Endometrium (tissue), 2 donors: ENCODE data around the gene TYW5.
A peak's percentile ranks its signal among the peaks of the same experiment; 100 is the strongest.

ENCODE experiments used
- FAIRE-seq: peaks from 2 replicates; lab custom pipeline; 2012; peaks lifted over from hg19 to GRCh38; lab: Jason Lieb, UNC
- donor health status: control.
- donor health status: control.

TYW5 gene

GRCh38 chr2:199955339-199956061, at the start of gene TYW5, which contains the start of gene MAIP1:
Gene TYW5 (minus strand): TSS chr2:199955491. CDS start chr2:199955470, 21 bp downstream.
Gene MAIP1 (plus strand): TSS chr2:199955582. CDS start chr2:199955799, 217 bp downstream.
- no peak for FAIRE-seq

- no peak for FAIRE-seq
Measured at GRCh38 chr2:200003444-200003843, 48.2 kb upstream of the TYW5 start.

GRCh38 chr2:200000444-200001163, 45.3 kb upstream of the TYW5 start:
- no peak for FAIRE-seq

- FAIRE-seq = no peak
Measured at GRCh38 chr2:199999166-199999565, 43.9 kb upstream of the TYW5 start.

GRCh38 chr2:199997296-199997695, 42.0 kb upstream of the TYW5 start:
- no peak for FAIRE-seq

- no peak for FAIRE-seq
Measured at GRCh38 chr2:199994896-199995295, 39.6 kb upstream of the TYW5 start.

GRCh38 chr2:199994371-199994770, 39.1 kb upstream of the TYW5 start:
- no peak for FAIRE-seq

- no peak for FAIRE-seq
Measured at GRCh38 chr2:199992296-199992695, 37.0 kb upstream of the TYW5 start.

GRCh38 chr2:199991691-199992090, 36.4 kb upstream of the TYW5 start:
- FAIRE-seq = no peak

- no peak for FAIRE-seq
Measured at GRCh38 chr2:199989822-199990221, 34.5 kb upstream of the TYW5 start.

- FAIRE-seq = no peak
Measured at GRCh38 chr2:199988151-199988550, 32.9 kb upstream of the TYW5 start.

GRCh38 chr2:199987586-199987985, 32.3 kb upstream of the TYW5 start:
- no peak for FAIRE-seq

- no peak for FAIRE-seq
Measured at GRCh38 chr2:199985625-199986207, 30.4 kb upstream of the TYW5 start.

- peak; percentile 98 for FAIRE-seq
Measured at GRCh38 chr2:199984755-199985154, 29.5 kb upstream of the TYW5 start.

GRCh38 chr2:199984159-199984558, 28.9 kb upstream of the TYW5 start:
- no peak for FAIRE-seq

- FAIRE-seq = no peak
Measured at GRCh38 chr2:199983534-199983933, 28.2 kb upstream of the TYW5 start.

- no peak for FAIRE-seq
Measured at GRCh38 chr2:199982126-199982843, 27.0 kb upstream of the TYW5 start.

- FAIRE-seq = peak; percentile 88
Measured at GRCh38 chr2:199979832-199980628, 24.7 kb upstream of the TYW5 start.

- FAIRE-seq = no peak
Measured at GRCh38 chr2:199979398-199979797, 24.1 kb upstream of the TYW5 start.

- FAIRE-seq = no peak
Measured at GRCh38 chr2:199977984-199978415, 22.7 kb upstream of the TYW5 start.

GRCh38 chr2:199975273-199975895, 20.1 kb upstream of the TYW5 start:
- FAIRE-seq = no peak
